Endodermal cell (in vitro differentiated cells): ENCODE measurements around the gene CDC6. TPM values are rescaled to one million over a fixed set of nuclear protein-coding genes. Genes with fewer than 3 reads are reported as not detected.

Experiments used
- DNase-seq: peaks from one replicate; pipeline ENCODE4 v3.0.0-alpha.2; 2017
- H3K27ac ChIP-seq: 2 replicates; pipeline ENCODE4 v1.5.1; 2013; ENCODE audit warnings: mild to moderate bottlenecking, low read depth, low read length, moderate library complexity
- H3K27me3 ChIP-seq: 2 replicates; pipeline ENCODE4 v1.6.1; 2013; ENCODE audit warnings: mild to moderate bottlenecking, low read length, moderate library complexity; ENCODE audit not compliant: insufficient read depth, control insufficient read depth, poor library complexity, severe bottlenecking
- H3K36me3 ChIP-seq: 2 replicates; pipeline ENCODE4 v1.7.0; 2013; ENCODE audit warnings: mild to moderate bottlenecking, low read length, moderate library complexity; ENCODE audit not compliant: control insufficient read depth, insufficient read depth
- H3K4me1 ChIP-seq: one replicate; pipeline ENCODE4 v1.7.0; 2013; ENCODE audit warnings: low read length; ENCODE audit not compliant: control insufficient read depth, insufficient read depth
- H3K4me3 ChIP-seq: 2 replicates; pipeline ENCODE4 v1.5.1; 2013; ENCODE audit warnings: mild to moderate bottlenecking, low read length, moderate library complexity
- H3K9ac ChIP-seq: 2 replicates; pipeline ENCODE4 v1.6.1; 2013; ENCODE audit warnings: mild to moderate bottlenecking, low read length, moderate library complexity; ENCODE audit not compliant: poor library complexity, severe bottlenecking; ENCODE audit errors: extremely low read depth
- H3K9me3 ChIP-seq: 2 replicates; pipeline ENCODE4 v1.6.1; 2013; ENCODE audit warnings: mild to moderate bottlenecking, low read length, moderate library complexity; ENCODE audit not compliant: control insufficient read depth
- H3K27ac Mint-ChIP-seq: 2 replicates; pipeline ENCODE4 v1.8.0; 2020; ENCODE audit warnings: mixed read lengths
- H3K27me3 Mint-ChIP-seq: 2 replicates; pipeline ENCODE4 v1.8.0; 2021; ENCODE audit warnings: mild to moderate bottlenecking, mixed read lengths; ENCODE audit not compliant: insufficient read depth
- H3K36me3 Mint-ChIP-seq: 2 replicates; pipeline ENCODE4 v1.8.0; 2020; ENCODE audit warnings: low read depth, mixed read lengths
- H3K4me1 Mint-ChIP-seq: 2 replicates; pipeline ENCODE4 v1.8.0; 2020; ENCODE audit warnings: mixed read lengths
- H3K4me3 Mint-ChIP-seq: 2 replicates; pipeline ENCODE4 v1.8.0; 2020; ENCODE audit warnings: mild to moderate bottlenecking, moderate library complexity, mixed read lengths
- H3K9me3 Mint-ChIP-seq: 2 replicates; pipeline ENCODE4 v1.8.0; 2020; ENCODE audit warnings: mild to moderate bottlenecking, mixed read lengths
- WGBS, 2 experiments: methylation state at CpG; one replicate each; pipeline versions ENCODE4 v1.1.5 to v1.1.7; 2013; ENCODE audit warnings: missing lambda C conversion rate in 2 of 2, mixed read lengths in 1 of 2; ENCODE audit not compliant: insufficient coverage in 1 of 2, insufficient read length in 1 of 2; 5-methylcytosine and 5-hydroxymethylcytosine counted together
- total RNA-seq, 2 donors: library from RNA; stranded (reverse); fragmentation: NEBNext Ultra II Directional in 1 of 2; extraction: Animal tissue kit (Norgen Biotek cat#: 25700) in 1 of 2; gene quantifications; 2 replicates in 1 of 2; 3 replicates in 1 of 2; pipeline ENCODE4 v1.2.1, GENCODE V29; 2021
- TF ChIP-seq, protein P1 (sequence below): fragments of 200-600 bp; sonication (generic); conservative IDR thresholded peaks from 2 replicates; pipeline ENCODE4 v1.5.0; 2021; ENCODE audit warnings: antibody characterized with exemption, mild to moderate bottlenecking

CDC6 gene
- total RNA-seq, 2 donors from 2014 or later: 88.4 to 95.4 TPM

GRCh38 chr17:40313668-40314583 lies 26.2 kb downstream of the CDC6 start:
- peaks cover 4% of the 10 kb centered on the region for H3K27me3 ChIP-seq
- no peak overlapping the region for H3K4me3 ChIP-seq
- peaks cover 16% of the 10 kb centered on the region for H3K4me1 ChIP-seq
- H3K36me3 Mint-ChIP-seq: no peaks in the 10 kb centered on the region
- no peak for DNase-seq
- TF ChIP-seq, protein P1, sequence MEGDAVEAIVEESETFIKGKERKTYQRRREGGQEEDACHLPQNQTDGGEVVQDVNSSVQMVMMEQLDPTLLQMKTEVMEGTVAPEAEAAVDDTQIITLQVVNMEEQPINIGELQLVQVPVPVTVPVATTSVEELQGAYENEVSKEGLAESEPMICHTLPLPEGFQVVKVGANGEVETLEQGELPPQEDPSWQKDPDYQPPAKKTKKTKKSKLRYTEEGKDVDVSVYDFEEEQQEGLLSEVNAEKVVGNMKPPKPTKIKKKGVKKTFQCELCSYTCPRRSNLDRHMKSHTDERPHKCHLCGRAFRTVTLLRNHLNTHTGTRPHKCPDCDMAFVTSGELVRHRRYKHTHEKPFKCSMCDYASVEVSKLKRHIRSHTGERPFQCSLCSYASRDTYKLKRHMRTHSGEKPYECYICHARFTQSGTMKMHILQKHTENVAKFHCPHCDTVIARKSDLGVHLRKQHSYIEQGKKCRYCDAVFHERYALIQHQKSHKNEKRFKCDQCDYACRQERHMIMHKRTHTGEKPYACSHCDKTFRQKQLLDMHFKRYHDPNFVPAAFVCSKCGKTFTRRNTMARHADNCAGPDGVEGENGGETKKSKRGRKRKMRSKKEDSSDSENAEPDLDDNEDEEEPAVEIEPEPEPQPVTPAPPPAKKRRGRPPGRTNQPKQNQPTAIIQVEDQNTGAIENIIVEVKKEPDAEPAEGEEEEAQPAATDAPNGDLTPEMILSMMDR: no peak
- no peaks in the 10 kb centered on the region for H3K9me3 ChIP-seq
- H3K4me1 Mint-ChIP-seq: peaks cover 50% of the 10 kb centered on the region
- H3K36me3 ChIP-seq: no peaks in the 10 kb centered on the region
- H3K27ac ChIP-seq: no peak overlapping the region
- H3K27ac Mint-ChIP-seq: no peak overlapping the region
- WGBS, 2 experiments: 70 to 88% methylated on average over 2 to 4 of the region's 7 CpGs
- H3K27me3 Mint-ChIP-seq: peaks cover 14% of the 10 kb centered on the region
- H3K9ac ChIP-seq: no peak overlapping the region
- H3K4me3 Mint-ChIP-seq: no peak overlapping the region
- H3K9me3 Mint-ChIP-seq: no peaks in the 10 kb centered on the region

DNA sequence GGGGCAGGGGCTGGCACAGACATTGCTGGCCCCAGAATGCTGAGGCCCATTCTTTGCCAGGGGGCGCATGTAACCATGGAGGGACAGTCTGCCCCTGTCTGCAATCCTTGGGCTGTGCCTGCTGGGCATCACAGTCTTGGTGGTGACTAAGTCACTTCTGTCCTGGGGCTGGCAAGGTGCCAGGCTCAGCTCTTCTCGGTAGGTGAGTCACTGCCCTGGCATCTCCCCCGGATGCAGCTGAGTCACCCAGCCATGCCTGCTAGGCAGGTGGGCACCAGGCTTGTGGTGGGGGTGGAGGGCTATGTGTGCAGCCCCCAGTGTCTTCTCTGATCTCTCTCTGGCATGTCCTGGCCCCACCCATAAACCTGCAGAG lies 26.9 kb downstream of the CDC6 start:
- Mint-ChIP-seq H3K36me3 (no peaks in the 10 kb centered on the region), H3K9me3 (no peaks in the 10 kb centered on the region), H3K4me1 (peaks cover 50% of the 10 kb centered on the region), H3K27me3 (peaks cover 18% of the 10 kb centered on the region), H3K27ac (no peak overlapping the region), H3K4me3 (no peak overlapping the region)
- H3K4me1 ChIP-seq: peaks cover 16% of the 10 kb centered on the region
- H3K27ac ChIP-seq: no peak overlapping the region
- peak; percentile 59 for DNase-seq
- H3K4me3 ChIP-seq: no peak overlapping the region
- no peak overlapping the region for H3K9ac ChIP-seq
- TF ChIP-seq, protein P1: no peak
- peaks cover 5% of the 10 kb centered on the region for H3K27me3 ChIP-seq
- 80 to 93% methylated on average over 1 to 3 of the region's 3 CpGs for WGBS, 2 experiments
- no peaks in the 10 kb centered on the region for H3K36me3 ChIP-seq
- no peaks in the 10 kb centered on the region for H3K9me3 ChIP-seq

GRCh38 chr17:40315206-40315605 lies 27.5 kb downstream of the CDC6 start:
- no peaks in the 10 kb centered on the region for H3K36me3 Mint-ChIP-seq
- DNase-seq: no peak
- Histone ChIP-seq H3K4me1 (peaks cover 15% of the 10 kb centered on the region), H3K9me3 (no peaks in the 10 kb centered on the region), H3K36me3 (no peaks in the 10 kb centered on the region), H3K9ac (no peak overlapping the region), H3K27me3 (peaks cover 5% of the 10 kb centered on the region), H3K4me3 (no peak overlapping the region), H3K27ac (no peak overlapping the region)
- 84 to 90% methylated on average over 2 to 3 of the region's 3 CpGs for WGBS, 2 experiments
- H3K27ac Mint-ChIP-seq: no peak overlapping the region
- H3K4me3 Mint-ChIP-seq: no peak overlapping the region
- no peaks in the 10 kb centered on the region for H3K9me3 Mint-ChIP-seq
- TF ChIP-seq, protein P1: no peak
- H3K4me1 Mint-ChIP-seq: peaks cover 49% of the 10 kb centered on the region
- peaks cover 23% of the 10 kb centered on the region for H3K27me3 Mint-ChIP-seq
